HCT116 (cell line): Measurements from ENCODE around the gene RAI14. TPM values are rescaled to one million over a fixed set of nuclear protein-coding genes. Genes with fewer than 3 reads are reported as not detected.

Experiments
- ATAC-seq: fragments of 200-7000 bp; cut with Tn5 transposase; 2 replicates; pipeline ENCODE4 v1.9.1; 2020; ENCODE audit warnings: mild to moderate bottlenecking, moderate library complexity
- BruUV-seq: library from RNA; stranded (reverse); fragments of 400-500 nt; replicated peaks from 2 replicates; lab custom pipeline; 2021; lab: Mats Ljungman, UMichigan
- CTCF ChIA-PET: fragments of 300-600 bp; sonication (Branson Sonifier 250); formaldehyde crosslinking; loops from one replicate; lab custom pipeline; 2021; ENCODE audit warnings: antibody characterized with exemption; lab: Charles Lee
- POLR2A ChIA-PET: fragments of 300-600, 350-600 bp; sonication (Branson Sonifier 250); formaldehyde crosslinking; loops from one replicate; lab custom pipeline; 2021; ENCODE audit warnings: antibody characterized with exemption; lab: Charles Lee
- RAD21 ChIA-PET, 2 experiments: fragments of 300-600 bp; sonication (Branson Sonifier 250); formaldehyde crosslinking; loops; one replicate each; lab custom pipeline; 2023; ENCODE audit warnings: low total read pairs in 2 of 2; ENCODE audit not compliant: uncharacterized antibody in 2 of 2, unreplicated experiment in 2 of 2, low non-redundant PET in 1 of 2; lab: Charles Lee
- DNase-seq: peaks from one replicate; pipeline ENCODE4 v3.0.0-alpha.2; 2010; ENCODE audit warnings: low read depth, low spot score
- H2AFZ ChIP-seq: fragments of 200-600 bp; shearing (Covaris generic), sonication (generic); 2 replicates; pipeline ENCODE4 v1.6.1; 2017; ENCODE audit warnings: low read depth, mixed run types, mixed read lengths, antibody characterized with exemption, low read length; ENCODE audit not compliant: poor library complexity, severe bottlenecking
- H3K27ac ChIP-seq: 2 replicates; pipeline ENCODE4 v1.5.1; 2012; ENCODE audit warnings: low read depth, low read length
- H3K27me3 ChIP-seq: fragments of 200-600 bp; sonication (generic); 2 replicates; pipeline ENCODE4 v1.6.1; 2016; ENCODE audit warnings: mixed run types, low read length, mixed read lengths; ENCODE audit not compliant: insufficient read depth
- H3K36me3 ChIP-seq, 2 experiments: fragments of 200-500 bp in 1 of 2; fragments of 200-600 bp in 1 of 2; sonication (Bioruptor generic) in 1 of 2; sonication (generic) in 1 of 2; 2 replicates each; pipeline versions ENCODE4 v1.5.1 to v1.6.1; 2014 to 2016; ENCODE audit warnings: low read length in 2 of 2, inconsistent platforms in 1 of 2, mixed read lengths in 1 of 2, mixed run types in 1 of 2; ENCODE audit not compliant: insufficient read depth in 2 of 2, control insufficient read depth in 1 of 2
- H3K4me1 ChIP-seq, 2 experiments: fragments of 200-600 bp in 1 of 2; sonication (generic) in 1 of 2; 2 replicates each; pipeline versions ENCODE4 v1.5.1 to v1.6.1; 2012 to 2017; ENCODE audit warnings: low read length in 2 of 2, inconsistent platforms in 1 of 2, mild to moderate bottlenecking in 1 of 2, mixed read lengths in 1 of 2, mixed run types in 1 of 2, moderate library complexity in 1 of 2; ENCODE audit not compliant: insufficient read depth in 2 of 2, control insufficient read depth in 1 of 2
- H3K4me2 ChIP-seq: fragments of 200-600 bp; sonication (generic); 2 replicates; pipeline ENCODE4 v1.6.1; 2017; ENCODE audit warnings: mixed run types, low read length, mixed read lengths
- H3K4me3 ChIP-seq, 2 experiments: fragments of 200-600 bp in 1 of 2; sonication (generic) in 1 of 2; replicated peaks in 1 of 2; 2 replicates each; pipeline ENCODE4 v1.5.1; 2011 to 2016; ENCODE audit warnings: low read length in 2 of 2, control low read depth in 1 of 2, low read depth in 1 of 2, mild to moderate bottlenecking in 1 of 2, mixed read lengths in 1 of 2, mixed run types in 1 of 2
- H3K79me2 ChIP-seq: fragments of 200-600 bp; sonication (generic); 2 replicates; pipeline ENCODE4 v1.6.1; 2017; ENCODE audit warnings: mild to moderate bottlenecking, mixed run types, low read length, moderate library complexity, mixed read lengths; ENCODE audit not compliant: insufficient read depth
- H3K9ac ChIP-seq: fragments of 200-600 bp; sonication (generic); 2 replicates; pipeline ENCODE4 v1.6.1; 2016; ENCODE audit warnings: low read length, mixed read lengths
- H3K9me2 ChIP-seq: fragments of 200-600 bp; sonication (generic), shearing (Covaris generic); 2 replicates; pipeline ENCODE4 v1.6.1; 2017; ENCODE audit warnings: mixed run types, mild to moderate bottlenecking, moderate library complexity; ENCODE audit not compliant: insufficient read depth
- H3K9me3 ChIP-seq, 2 experiments: fragments of 200-500 bp in 1 of 2; fragments of 200-600 bp in 1 of 2; sonication (Bioruptor generic) in 1 of 2; sonication (generic) in 1 of 2; 2 replicates each; pipeline ENCODE4 v1.6.1; 2014 to 2017; ENCODE audit warnings: low read length in 2 of 2, mixed read lengths in 2 of 2, inconsistent platforms in 1 of 2, low read depth in 1 of 2, mild to moderate bottlenecking in 1 of 2, mixed run types in 1 of 2, moderate library complexity in 1 of 2; ENCODE audit not compliant: control insufficient read depth in 1 of 2, insufficient read depth in 1 of 2
- H4K20me1 ChIP-seq: fragments of 200-600 bp; sonication (generic), shearing (Covaris generic); 2 replicates; pipeline ENCODE4 v1.6.1; 2017; ENCODE audit warnings: mixed run types, mild to moderate bottlenecking, moderate library complexity; ENCODE audit not compliant: insufficient read depth
- MAX ChIP-seq: IDR thresholded peaks from 2 replicates; pipeline ENCODE4 v1.6.1; 2012
- REST ChIP-seq: IDR thresholded peaks from 2 replicates; pipeline ENCODE4 v1.6.1; 2012; ENCODE audit warnings: low read depth
- SP1 ChIP-seq: IDR thresholded peaks from 2 replicates; pipeline ENCODE4 v1.6.1; 2012; ENCODE audit warnings: low read depth
- ZFX ChIP-seq: fragments of 450-650 bp; IDR thresholded peaks from 2 replicates; pipeline ENCODE4 v1.6.1; 2017
- intact Hi-C: fragments of 100-400 bp; cut with micrococcal nuclease; formaldehyde crosslinking; loops from 2 replicates; pipeline ENCODE4 v1.10.0; 2022
- total RNA-seq: library from RNA; stranded (reverse); gene quantifications from one replicate; pipeline ENCODE4 v1.2.1, GENCODE V29; 2021; ENCODE audit not compliant: unreplicated experiment

Gene RAI14
- total RNA-seq, 1 experiment from 2014 or later, result 47.9 TPM

DNA sequence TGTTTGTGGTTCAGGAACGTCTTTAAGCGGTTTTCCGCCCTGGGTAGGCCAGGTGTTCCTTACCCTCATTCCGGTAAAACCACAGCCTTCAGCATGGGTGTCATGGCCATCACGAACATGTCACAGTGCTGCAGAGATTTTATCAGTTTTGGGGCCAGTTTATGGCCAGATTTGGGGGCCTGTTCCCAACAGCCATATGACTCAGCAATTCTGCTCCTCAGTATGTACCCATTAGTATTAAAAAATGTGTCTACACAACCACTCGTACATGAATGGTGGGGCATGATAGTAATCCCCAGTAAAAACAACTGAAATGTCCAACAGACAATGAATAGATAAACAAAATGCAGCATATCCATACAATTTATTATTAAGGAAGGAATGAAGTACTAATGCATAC lies 130.9 kb downstream of the RAI14 start (continued):
- no peak for TF ChIP-seq REST

DNA sequence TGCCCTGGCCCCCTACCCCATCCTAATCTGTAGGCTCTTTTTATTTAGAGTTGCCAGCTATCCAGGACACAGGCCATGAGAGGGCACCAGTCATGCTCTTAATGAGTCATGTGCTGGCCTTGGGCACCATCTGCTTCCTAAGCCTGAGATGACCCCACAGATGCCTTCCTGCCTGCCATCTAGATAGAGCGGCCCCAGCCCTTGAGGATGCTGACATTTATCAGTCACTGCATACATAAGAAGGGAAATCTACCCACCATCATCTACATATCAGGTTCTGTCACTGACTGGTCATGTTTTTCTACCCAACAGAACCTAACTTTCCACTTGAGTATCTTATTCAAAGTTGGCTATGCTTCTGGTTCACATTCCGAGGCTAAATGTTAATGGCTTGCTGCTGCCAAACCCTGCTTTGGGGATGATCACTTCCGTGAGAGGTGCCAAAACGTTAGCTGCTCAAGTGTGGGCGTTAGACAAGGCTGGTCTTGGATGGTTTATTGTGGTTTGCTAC lies 132.9 kb downstream of the RAI14 start:
- Histone ChIP-seq H3K9ac (no peak overlapping the region), H3K27me3 (no peaks in the 10 kb centered on the region), H3K4me3 (no peak overlapping the region), H3K4me1 (no peaks in the 10 kb centered on the region), H3K4me2 (no peak overlapping the region), H3K79me2 (no peaks in the 10 kb centered on the region), H3K27ac (no peak overlapping the region), H3K9me2 (no peaks in the 10 kb centered on the region), H2AFZ (no peak overlapping the region), H3K36me3 (no peaks in the 10 kb centered on the region), H3K9me3 (no peaks in the 10 kb centered on the region), H4K20me1 (no peaks in the 10 kb centered on the region)
- TF ChIP-seq ZFX, result no peak
- no TSS peak for BruUV-seq
- ATAC-seq (no peak), DNase-seq (no peak)
- POLR2A ChIA-PET, result no interaction called here
- RAD21 ChIA-PET, result no interaction called here
- intact Hi-C loops, result no loop called here
- CTCF ChIA-PET, result no interaction called here

GRCh38 chr5:34789639-34790038 lies 133.5 kb downstream of the RAI14 start:
- H3K79me2 ChIP-seq, result no peaks in the 10 kb centered on the region
- no peaks in the 10 kb centered on the region for H4K20me1 ChIP-seq
- no peak overlapping the region for H3K9ac ChIP-seq
- no peaks in the 10 kb centered on the region for H3K36me3 ChIP-seq
- no peak for DNase-seq
- ATAC-seq, result no peak
- BruUV-seq, result no TSS peak
- intact Hi-C loops, result no loop called here
- no peak overlapping the region for H3K4me2 ChIP-seq
- ChIA-PET CTCF (no interaction called here), RAD21 (no interaction called here), POLR2A (no interaction called here)
- no peak overlapping the region for H2AFZ ChIP-seq
- H3K9me2 ChIP-seq, result no peaks in the 10 kb centered on the region
- H3K27me3 ChIP-seq, result no peaks in the 10 kb centered on the region
- H3K9me3 ChIP-seq, result no peaks in the 10 kb centered on the region
- TF ChIP-seq MAX (no peak), SP1 (no peak)
- H3K4me3 ChIP-seq, result no peak overlapping the region
- no peak overlapping the region for H3K27ac ChIP-seq
- H3K4me1 ChIP-seq, result no peaks in the 10 kb centered on the region
